Activated naive CD4-positive, alpha-beta T cell treated with anti-CD3 and anti-CD28 coated beads, Interleukin-2, amount 50 U/mL, for 16 hours (primary cell): ENCODE measurements around the gene ZNF41.
"Not testable (repeated sequence)": the region's sequence is repeated elsewhere in the genome, so short reads cannot be mapped to it uniquely, and the experiment has no call there.

Source experiments
- DNase-seq: peaks from one replicate; pipeline ENCODE4 v3.0.0-alpha.2; 2020

Gene ZNF41

DNA sequence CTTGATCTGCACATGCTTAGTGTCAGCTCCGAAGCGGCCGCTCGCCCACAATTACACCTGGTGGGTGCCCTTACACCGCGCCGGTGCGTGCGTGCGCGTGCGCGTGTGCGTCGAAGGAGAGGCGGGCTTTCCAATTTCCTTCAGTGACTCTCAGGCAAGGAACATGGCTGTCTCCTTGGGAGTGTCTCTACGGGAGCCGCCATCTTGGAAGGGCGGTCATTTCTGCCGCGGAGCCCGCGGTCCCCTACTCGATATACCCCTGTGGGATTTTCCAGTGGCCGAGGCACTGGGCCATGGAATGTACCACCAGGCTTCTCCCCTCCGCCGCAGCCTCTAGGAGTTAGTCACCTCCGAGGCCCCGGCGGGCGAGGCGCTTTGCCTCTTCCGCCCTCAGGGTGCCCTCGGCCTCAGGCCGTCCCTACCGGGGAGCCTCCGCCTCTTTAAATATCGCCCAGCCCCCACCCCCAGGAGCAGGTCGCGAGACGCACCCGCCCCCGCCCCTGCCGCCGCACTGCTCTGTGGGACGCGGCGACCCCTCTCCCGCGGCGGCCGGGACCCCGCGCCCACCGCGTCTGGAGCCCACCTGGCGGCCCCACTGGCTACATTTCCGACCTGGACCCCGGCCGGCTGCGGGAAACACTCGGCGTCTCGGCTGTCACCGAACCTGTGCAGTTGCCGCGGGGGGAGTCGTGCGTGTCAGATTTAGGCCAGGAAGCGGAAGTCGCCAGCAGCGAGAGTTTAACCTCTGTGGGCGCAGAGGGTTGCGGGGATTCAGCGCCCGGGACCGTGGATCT lies at the start of gene ZNF41:
Gene ZNF41 (minus strand): TSS at position 711 of the 794 bp plus-strand sequence. CDS start 15,741 bp downstream, outside the sequence.
- DNase-seq, result peak; percentile 80

DNA sequence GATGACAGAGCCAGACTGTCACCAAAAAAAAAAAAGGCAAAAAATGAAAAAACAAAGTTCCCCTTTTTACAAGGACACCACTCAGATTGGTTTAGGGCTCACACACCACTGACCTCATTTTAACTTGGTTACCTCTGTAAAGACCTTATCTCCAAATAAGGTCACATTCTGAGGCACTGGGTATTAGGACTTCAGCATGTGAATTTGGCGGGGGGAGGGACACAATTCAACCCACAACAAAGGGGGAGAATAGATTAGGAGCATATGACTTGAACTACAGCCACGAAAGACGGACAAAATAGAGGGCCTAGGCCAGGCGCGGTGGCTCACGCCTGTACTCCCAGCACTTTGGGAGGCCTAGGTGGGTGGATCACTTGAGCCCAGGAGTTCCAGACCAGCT lies 47.0 kb upstream of the ZNF41 start:
- no peak for DNase-seq

DNA sequence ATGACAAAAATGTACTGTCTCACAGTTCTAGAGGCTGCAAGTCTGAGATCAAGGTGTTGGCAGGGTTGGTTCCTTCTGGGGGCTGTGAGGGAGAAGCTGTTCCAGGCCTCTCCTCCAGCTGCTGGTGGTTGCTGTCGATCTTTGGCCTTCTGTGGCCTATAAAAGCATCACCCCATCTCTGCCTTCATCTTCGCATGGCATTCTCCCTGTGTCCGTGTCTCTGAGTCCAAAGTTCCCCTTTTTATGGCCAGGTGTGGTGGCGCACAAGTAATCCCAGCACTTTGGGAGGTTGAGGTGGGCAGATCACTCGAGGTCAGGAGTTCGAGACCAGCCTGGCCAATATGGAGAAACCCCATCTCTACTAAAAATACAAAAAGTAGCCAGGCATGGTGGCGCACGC lies 46.5 kb upstream of the ZNF41 start:
- DNase-seq, result no peak

GRCh38 chrX:47523713-47524166 lies 40.7 kb upstream of the ZNF41 start:
- no peak for DNase-seq

DNA sequence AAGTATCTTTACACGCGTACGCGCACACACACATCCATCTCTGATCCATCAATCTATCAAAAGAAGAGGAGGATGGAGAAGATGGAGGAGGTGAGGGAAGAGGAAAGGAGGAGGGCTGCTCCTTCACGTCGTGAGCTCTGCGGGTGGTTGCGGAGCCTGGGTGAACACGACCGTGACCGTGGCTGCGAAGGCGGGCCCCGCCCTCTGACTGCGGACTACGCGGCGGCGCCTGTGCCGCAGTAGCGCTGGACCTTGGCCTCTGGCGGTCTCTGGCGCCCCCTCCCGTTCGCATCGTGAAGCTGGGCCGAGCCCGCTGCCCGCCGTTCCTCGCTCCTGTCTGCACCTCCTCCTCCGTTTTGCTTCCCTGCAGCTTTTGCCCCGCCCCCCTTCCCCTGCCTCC lies 40.3 kb upstream of the ZNF41 start:
- peak; percentile 77 for DNase-seq

GRCh38 chrX:47518144-47518543 lies 35.1 kb upstream of the ZNF41 start:
- no peak for DNase-seq

DNA sequence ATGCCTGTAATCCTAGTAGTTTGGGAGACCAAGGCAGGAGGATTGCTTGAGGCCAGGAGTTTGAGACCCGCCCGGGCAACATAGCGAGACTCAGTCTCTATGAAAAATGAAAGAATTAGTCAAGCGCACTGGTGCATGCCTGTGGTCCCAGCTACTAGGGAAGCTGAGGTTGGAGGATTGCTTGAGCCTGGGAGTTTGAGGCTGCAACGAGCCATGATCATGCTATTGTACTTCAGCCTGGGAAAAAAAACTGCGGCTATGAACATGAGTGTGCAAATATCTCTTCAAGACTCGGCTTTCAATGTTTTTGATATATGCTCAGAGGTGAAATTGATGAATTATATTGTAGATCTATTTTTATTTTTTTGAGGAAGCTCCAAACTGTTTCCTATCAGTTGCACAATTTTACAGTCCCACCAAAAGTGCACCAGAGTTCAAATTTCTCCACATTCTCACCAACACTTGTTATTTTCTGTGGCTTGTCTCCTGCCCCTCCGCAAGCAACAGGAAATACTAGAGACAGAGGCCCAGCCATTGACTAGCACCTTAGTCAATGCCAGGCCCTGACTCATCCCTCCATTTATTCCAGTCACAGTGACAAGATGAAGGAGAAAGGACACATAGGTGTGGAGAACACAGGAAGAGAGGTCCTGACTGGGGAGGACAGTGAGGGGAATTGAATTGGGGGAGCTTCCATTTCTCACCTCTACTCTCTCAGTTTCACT lies 33.1 kb upstream of the ZNF41 start:
- DNase-seq, result no peak

GRCh38 chrX:47514533-47515235 lies 31.7 kb upstream of the ZNF41 start:
- no peak for DNase-seq

- peak; percentile 12 for DNase-seq
These were observed 30.3 kb upstream of the ZNF41 start for GRCh38 chrX:47513034-47513965.

GRCh38 chrX:47512383-47512782 lies 29.4 kb upstream of the ZNF41 start:
- not testable (repeated sequence) for DNase-seq

DNA sequence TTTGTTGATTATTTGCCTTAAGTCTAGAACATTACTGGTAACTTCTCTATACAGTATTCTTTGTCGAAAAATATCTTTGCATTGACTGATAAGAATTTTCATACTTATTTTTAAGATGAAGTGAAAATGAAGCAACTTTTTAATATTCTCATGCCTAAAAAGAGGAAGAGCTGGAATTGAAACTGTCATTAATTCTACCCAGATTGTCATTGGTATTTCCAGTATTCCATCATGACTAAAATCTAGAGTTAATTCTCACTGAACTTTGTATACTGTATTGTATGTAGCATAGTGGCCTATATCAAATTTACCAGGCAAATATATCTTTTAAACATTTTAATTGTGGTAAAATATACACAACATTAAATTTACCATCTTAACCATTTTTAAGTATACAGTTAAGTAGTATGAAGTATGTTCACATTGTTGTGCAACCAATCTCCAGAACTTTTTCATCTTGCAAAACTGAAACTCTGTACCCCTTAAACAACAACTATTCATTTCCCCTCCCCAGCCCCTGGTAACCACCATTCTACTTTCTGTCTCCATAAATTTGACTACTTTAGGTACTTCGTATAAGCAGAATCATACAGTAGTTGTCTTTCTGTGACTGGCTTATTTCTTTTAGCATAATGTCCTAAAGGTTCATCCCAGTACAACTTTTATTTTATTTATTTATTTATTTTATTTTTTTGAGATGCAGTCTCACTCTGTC lies 24.3 kb upstream of the ZNF41 start:
- DNase-seq, result no peak

DNA sequence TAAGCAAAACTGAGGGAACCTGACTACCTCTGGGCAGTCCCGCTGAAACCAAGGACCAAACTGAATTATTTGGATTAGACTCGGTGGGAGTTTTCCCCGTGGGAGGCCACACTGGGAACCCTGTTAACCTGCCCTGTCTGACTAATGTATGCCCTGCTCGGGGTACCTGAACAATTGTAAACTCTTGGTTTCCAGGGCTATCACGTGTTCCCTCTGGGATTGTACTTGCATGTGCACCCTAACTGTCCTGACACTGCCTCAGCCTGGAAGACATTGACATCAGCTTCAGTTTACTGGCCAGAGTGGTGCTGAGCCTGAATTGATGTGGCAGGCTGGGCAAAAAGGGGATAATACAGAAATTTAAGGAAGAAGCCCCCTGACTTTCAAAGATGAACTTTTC lies 20.1 kb upstream of the ZNF41 start:
- no peak for DNase-seq

GRCh38 chrX:47502316-47503125 lies 19.5 kb upstream of the ZNF41 start:
- DNase-seq, result no peak

DNA sequence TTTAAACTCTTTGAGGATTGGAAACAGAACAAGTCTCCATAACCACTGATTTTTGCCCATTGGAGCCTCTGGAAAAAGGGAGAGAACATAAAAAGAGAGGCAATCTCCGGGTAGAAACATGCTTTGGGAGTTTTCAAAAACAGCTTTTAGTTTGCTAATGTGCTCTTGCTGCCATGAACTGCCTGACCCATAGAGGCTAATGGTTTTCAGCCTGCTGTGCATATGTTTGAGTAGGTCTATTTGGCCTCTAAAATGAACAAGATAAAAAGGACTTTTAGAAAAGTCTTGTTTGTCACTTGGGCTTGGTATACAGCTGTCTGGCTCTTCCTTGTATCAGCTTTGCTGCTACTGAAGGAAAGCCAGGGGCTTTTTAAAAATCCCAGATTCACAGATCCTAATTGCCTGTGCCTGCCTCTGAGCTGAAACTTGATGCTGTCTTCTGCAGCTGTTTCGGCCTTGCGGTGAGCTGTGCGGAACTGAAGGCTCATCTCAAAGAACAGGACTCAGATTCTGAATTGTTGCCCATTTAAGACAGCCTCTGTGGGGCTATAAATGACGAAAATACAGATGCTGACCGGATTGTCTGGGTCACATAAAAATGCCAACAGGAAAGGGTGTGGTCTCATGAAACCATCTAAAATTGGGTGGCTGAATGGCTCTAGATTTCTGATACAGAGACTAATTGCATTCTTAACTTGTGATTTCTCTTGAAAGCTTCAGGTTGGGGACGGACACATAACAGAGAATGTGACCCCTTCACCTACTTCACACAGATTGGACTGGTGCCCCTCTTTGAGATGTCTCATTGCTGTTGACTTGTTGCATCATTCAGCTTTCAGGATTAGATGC lies 18.4 kb upstream of the ZNF41 start:
- DNase-seq, result no peak

- no peak for DNase-seq
These were observed 17.5 kb upstream of the ZNF41 start for GRCh38 chrX:47500554-47500953.

- DNase-seq, result no peak
These were observed 16.3 kb upstream of the ZNF41 start for GRCh38 chrX:47499293-47499692.

- no peak for DNase-seq
These were observed 15.4 kb upstream of the ZNF41 start for GRCh38 chrX:47498411-47498810.

DNA sequence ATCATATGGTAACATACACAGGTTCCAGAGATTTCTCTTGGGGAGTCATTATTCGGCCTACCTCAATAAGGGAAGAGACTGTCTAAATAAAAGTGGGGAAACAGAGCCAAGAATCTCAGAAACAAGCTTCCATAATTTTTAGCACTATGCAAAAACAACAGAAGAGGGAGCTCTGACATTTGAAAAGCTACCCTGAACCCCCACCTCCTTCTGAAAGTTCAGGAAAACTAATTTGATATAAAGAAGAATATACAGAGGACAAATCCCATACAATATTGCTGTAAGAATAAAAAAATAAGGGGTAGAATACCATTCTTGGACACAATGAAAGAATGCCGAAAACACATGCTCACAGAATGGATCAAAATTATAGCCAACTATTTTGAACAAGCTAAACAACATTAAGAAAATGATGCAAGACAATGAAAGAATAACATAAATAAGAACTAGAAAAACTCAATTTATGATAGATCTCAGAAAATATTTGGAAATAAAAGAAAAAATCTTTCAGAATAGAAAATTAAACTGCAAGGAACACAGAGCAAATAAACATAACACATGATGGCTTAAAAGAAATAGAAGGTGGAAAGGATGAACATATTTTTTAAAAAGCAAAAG lies 14.4 kb upstream of the ZNF41 start:
- no peak for DNase-seq

DNA sequence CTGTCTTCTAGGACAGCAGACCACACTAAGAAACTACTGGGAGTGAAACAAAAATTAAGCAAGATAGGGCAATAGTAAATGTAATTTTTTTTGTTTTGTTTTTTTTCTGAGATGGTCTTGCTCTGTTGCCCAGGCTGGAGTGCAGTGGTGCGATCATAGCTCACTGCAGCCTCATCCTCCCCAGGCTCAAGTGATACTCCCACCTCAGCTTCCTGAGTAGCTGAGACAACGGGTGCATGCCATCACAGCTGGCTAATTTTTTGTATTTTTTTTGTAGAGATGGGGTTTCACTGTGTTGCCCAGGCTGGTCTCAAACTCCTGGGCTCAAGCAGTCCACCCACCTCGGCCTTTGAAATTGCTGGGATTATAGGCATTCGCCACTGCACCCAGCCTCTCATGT lies 9.1 kb upstream of the ZNF41 start:
- not testable (repeated sequence) for DNase-seq
